Measurements from ENCODE around the gene ALCAM.

DNA sequence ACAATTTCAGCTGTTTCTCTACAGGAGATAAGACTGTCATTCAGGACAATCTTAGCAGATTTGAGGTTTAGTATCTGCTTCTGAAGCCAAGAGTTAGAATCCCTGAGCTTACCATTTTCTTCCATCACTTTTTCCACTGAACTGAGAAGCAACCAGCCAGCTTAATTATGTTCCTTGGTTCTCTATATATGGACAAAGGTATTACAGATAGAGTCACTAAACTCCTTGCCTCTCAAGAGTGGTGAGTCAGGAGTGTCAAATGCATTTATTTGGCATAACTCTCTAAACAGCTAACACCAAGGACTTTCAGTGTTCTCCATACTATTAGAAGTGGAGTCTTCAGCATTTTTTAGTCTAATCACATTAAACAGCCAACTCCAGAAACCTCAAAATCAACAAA lies 239.3 kb downstream of the ALCAM start:
- TF ChIP-seq TBP (IDR thresholded peaks at IDR 0.05; ENCODE audit: low read depth, low read length), result no peak
- no peak for TF ChIP-seq TAF1 (IDR thresholded peaks at IDR 0.05; ENCODE audit: low read depth, low read length)
- TF ChIP-seq SP1 (IDR thresholded peaks at IDR 0.05; ENCODE audit: low read depth, low read length), result no peak
- no peak for TF ChIP-seq SIX5 (IDR thresholded peaks at IDR 0.05; ENCODE audit: low read depth, low read length)
- no peak for TF ChIP-seq RAD21 (IDR thresholded peaks at IDR 0.05 in 1 of 2, conservative IDR thresholded peaks at IDR 0.05 in 1 of 2; ENCODE audit: low read depth in 2 of 2, low read length in 2 of 2)
- no peak for TF ChIP-seq SIRT6 (IDR thresholded peaks at IDR 0.05; ENCODE audit: low read length)
- TF ChIP-seq, protein P1, sequence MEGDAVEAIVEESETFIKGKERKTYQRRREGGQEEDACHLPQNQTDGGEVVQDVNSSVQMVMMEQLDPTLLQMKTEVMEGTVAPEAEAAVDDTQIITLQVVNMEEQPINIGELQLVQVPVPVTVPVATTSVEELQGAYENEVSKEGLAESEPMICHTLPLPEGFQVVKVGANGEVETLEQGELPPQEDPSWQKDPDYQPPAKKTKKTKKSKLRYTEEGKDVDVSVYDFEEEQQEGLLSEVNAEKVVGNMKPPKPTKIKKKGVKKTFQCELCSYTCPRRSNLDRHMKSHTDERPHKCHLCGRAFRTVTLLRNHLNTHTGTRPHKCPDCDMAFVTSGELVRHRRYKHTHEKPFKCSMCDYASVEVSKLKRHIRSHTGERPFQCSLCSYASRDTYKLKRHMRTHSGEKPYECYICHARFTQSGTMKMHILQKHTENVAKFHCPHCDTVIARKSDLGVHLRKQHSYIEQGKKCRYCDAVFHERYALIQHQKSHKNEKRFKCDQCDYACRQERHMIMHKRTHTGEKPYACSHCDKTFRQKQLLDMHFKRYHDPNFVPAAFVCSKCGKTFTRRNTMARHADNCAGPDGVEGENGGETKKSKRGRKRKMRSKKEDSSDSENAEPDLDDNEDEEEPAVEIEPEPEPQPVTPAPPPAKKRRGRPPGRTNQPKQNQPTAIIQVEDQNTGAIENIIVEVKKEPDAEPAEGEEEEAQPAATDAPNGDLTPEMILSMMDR (IDR thresholded peaks at IDR 0.05; ENCODE audit: control extremely low read depth in 1 of 3, insufficient read depth in 1 of 3, low read depth in 1 of 3, low read length in 3 of 3), result no peak
- no peak for TF ChIP-seq POU5F1 (IDR thresholded peaks at IDR 0.05; ENCODE audit: low read depth, low read length)
- no peak for TF ChIP-seq CTBP2 (IDR thresholded peaks at IDR 0.05; ENCODE audit: borderline replicate concordance, insufficient read depth, insufficient read length, low read length)
- TF ChIP-seq BACH1 (IDR thresholded peaks at IDR 0.05; ENCODE audit: low read length), result no peak
- TF ChIP-seq CEBPB (IDR thresholded peaks at IDR 0.05; ENCODE audit: low read depth, low read length), result no peak

All from H1 (cell line).